ENCODE results near the gene GRK7. TPM values are rescaled to one million over a fixed set of nuclear protein-coding genes. Genes with fewer than 3 reads are reported as not detected.
A peak's percentile ranks its signal among the peaks of the same experiment; 100 is the strongest.

The GRK7 gene
- total RNA-seq, 2 donors from 2014 or later: not detected

DNA sequence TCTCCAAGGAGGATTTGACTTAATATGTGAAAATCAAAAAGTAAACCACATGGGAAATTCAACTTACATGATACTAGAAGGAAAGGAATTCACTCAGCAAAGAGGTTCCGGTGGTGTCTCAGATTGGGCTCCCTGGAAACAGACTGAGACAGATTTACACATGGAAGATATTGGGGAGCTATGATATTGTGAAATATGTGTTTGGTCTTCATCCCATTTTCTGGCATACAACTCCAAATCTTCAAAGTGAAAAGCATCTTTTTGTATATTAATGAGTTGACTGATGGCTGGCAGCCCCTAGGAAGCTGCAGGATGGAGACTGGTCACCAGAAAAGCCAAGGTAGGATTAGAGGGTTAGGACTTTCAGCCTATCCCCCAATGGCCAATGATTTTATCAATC, 29.3 kb downstream of the GRK7 start:
- Mint-ChIP-seq H3K27me3 (ENCODE audit: insufficient read depth) (peaks cover 2% of the 10 kb centered on the region), H3K9me3 (peaks cover 2% of the 10 kb centered on the region), H3K36me3 (ENCODE audit: low read depth) (no peaks in the 10 kb centered on the region), H3K27ac (no peak overlapping the region), H3K4me1 (peaks cover 14% of the 10 kb centered on the region), H3K4me3 (no peak overlapping the region)
- DNase-seq: no peak
- no peak overlapping the region for H3K27ac ChIP-seq (ENCODE audit: low read depth, low read length)
- WGBS, 2 experiments (ENCODE audit: insufficient coverage in 1 of 2, insufficient read length in 1 of 2): 100% methylated on average over 1 of the region's 1 CpG; no CpG with 5 or more reads in 1 of the 2 experiments
- H3K9ac ChIP-seq (ENCODE audit: extremely low read depth, low read length, poor library complexity, severe bottlenecking): no peak overlapping the region
- TF ChIP-seq, protein P1, sequence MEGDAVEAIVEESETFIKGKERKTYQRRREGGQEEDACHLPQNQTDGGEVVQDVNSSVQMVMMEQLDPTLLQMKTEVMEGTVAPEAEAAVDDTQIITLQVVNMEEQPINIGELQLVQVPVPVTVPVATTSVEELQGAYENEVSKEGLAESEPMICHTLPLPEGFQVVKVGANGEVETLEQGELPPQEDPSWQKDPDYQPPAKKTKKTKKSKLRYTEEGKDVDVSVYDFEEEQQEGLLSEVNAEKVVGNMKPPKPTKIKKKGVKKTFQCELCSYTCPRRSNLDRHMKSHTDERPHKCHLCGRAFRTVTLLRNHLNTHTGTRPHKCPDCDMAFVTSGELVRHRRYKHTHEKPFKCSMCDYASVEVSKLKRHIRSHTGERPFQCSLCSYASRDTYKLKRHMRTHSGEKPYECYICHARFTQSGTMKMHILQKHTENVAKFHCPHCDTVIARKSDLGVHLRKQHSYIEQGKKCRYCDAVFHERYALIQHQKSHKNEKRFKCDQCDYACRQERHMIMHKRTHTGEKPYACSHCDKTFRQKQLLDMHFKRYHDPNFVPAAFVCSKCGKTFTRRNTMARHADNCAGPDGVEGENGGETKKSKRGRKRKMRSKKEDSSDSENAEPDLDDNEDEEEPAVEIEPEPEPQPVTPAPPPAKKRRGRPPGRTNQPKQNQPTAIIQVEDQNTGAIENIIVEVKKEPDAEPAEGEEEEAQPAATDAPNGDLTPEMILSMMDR (conservative IDR thresholded peaks at IDR 0.05): no peak
- no peak overlapping the region for H3K4me3 ChIP-seq (ENCODE audit: low read length)
- no peaks in the 10 kb centered on the region for H3K9me3 ChIP-seq (ENCODE audit: control insufficient read depth, low read length)
- no peaks in the 10 kb centered on the region for H3K27me3 ChIP-seq (ENCODE audit: control insufficient read depth, insufficient read depth, low read length, poor library complexity, severe bottlenecking)
- H3K4me1 ChIP-seq (ENCODE audit: control insufficient read depth, insufficient read depth, low read length): peaks cover 12% of the 10 kb centered on the region
- H3K36me3 ChIP-seq (ENCODE audit: control insufficient read depth, insufficient read depth, low read length): no peaks in the 10 kb centered on the region

- Histone ChIP-seq H3K4me1 (ENCODE audit: control insufficient read depth, insufficient read depth, low read length) (peaks cover 19% of the 10 kb centered on the region), H3K27me3 (ENCODE audit: control insufficient read depth, insufficient read depth, low read length, poor library complexity, severe bottlenecking) (no peaks in the 10 kb centered on the region), H3K4me3 (ENCODE audit: low read length) (no peak overlapping the region), H3K27ac (ENCODE audit: low read depth, low read length) (no peak overlapping the region), H3K36me3 (ENCODE audit: control insufficient read depth, insufficient read depth, low read length) (no peaks in the 10 kb centered on the region), H3K9me3 (ENCODE audit: control insufficient read depth, low read length) (no peaks in the 10 kb centered on the region), H3K9ac (ENCODE audit: extremely low read depth, low read length, poor library complexity, severe bottlenecking) (no peak overlapping the region)
- Mint-ChIP-seq H3K9me3 (peaks cover 2% of the 10 kb centered on the region), H3K27me3 (ENCODE audit: insufficient read depth) (peaks cover 2% of the 10 kb centered on the region), H3K4me1 (peaks cover 26% of the 10 kb centered on the region), H3K36me3 (ENCODE audit: low read depth) (no peaks in the 10 kb centered on the region), H3K4me3 (no peak overlapping the region), H3K27ac (no peak overlapping the region)
- WGBS, 2 experiments (ENCODE audit: insufficient coverage in 1 of 2, insufficient read length in 1 of 2): 50 to 81% methylated on average over 1 to 8 of the region's 8 CpGs
- TF ChIP-seq, protein P1 (conservative IDR thresholded peaks at IDR 0.05): peak; percentile 80
- DNase-seq: peak; percentile 86
Measured at GRCh38 chr3:141793476-141794260, 30.5 kb downstream of the GRK7 start.

GRCh38 chr3:141795276-141795675, 32.1 kb downstream of the GRK7 start:
- H3K27ac ChIP-seq (ENCODE audit: low read depth, low read length): no peak overlapping the region
- H3K4me1 ChIP-seq (ENCODE audit: control insufficient read depth, insufficient read depth, low read length): peaks cover 19% of the 10 kb centered on the region
- Mint-ChIP-seq H3K9me3 (peaks cover 3% of the 10 kb centered on the region), H3K4me1 (peaks cover 30% of the 10 kb centered on the region), H3K27ac (no peak overlapping the region), H3K36me3 (ENCODE audit: low read depth) (no peaks in the 10 kb centered on the region), H3K4me3 (no peak overlapping the region), H3K27me3 (ENCODE audit: insufficient read depth) (no peaks in the 10 kb centered on the region)
- no peaks in the 10 kb centered on the region for H3K27me3 ChIP-seq (ENCODE audit: control insufficient read depth, insufficient read depth, low read length, poor library complexity, severe bottlenecking)
- WGBS, 2 experiments (ENCODE audit: insufficient coverage in 1 of 2, insufficient read length in 1 of 2): 88 to 100% methylated on average over 2 to 4 of the region's 4 CpGs
- no peak for DNase-seq
- H3K9me3 ChIP-seq (ENCODE audit: control insufficient read depth, low read length): no peaks in the 10 kb centered on the region
- TF ChIP-seq, protein P1 (conservative IDR thresholded peaks at IDR 0.05): no peak
- H3K36me3 ChIP-seq (ENCODE audit: control insufficient read depth, insufficient read depth, low read length): no peaks in the 10 kb centered on the region
- H3K4me3 ChIP-seq (ENCODE audit: low read length): no peak overlapping the region
- no peak overlapping the region for H3K9ac ChIP-seq (ENCODE audit: extremely low read depth, low read length, poor library complexity, severe bottlenecking)

Measured in endodermal cell (in vitro differentiated cells).